ENCODE measurements around the gene MSI2. TPM values are rescaled to one million over a fixed set of nuclear protein-coding genes. Genes with fewer than 3 reads are reported as not detected.

The MSI2 gene
- polyA plus RNA-seq, 1 of the 3 experiments (the other 2 are of a cell fraction): 24.1 TPM

- TF ChIP-seq, protein P1, sequence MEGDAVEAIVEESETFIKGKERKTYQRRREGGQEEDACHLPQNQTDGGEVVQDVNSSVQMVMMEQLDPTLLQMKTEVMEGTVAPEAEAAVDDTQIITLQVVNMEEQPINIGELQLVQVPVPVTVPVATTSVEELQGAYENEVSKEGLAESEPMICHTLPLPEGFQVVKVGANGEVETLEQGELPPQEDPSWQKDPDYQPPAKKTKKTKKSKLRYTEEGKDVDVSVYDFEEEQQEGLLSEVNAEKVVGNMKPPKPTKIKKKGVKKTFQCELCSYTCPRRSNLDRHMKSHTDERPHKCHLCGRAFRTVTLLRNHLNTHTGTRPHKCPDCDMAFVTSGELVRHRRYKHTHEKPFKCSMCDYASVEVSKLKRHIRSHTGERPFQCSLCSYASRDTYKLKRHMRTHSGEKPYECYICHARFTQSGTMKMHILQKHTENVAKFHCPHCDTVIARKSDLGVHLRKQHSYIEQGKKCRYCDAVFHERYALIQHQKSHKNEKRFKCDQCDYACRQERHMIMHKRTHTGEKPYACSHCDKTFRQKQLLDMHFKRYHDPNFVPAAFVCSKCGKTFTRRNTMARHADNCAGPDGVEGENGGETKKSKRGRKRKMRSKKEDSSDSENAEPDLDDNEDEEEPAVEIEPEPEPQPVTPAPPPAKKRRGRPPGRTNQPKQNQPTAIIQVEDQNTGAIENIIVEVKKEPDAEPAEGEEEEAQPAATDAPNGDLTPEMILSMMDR (IDR thresholded peaks at IDR 0.05): peak; percentile 37
- TF ChIP-seq FOSL2 (IDR thresholded peaks at IDR 0.05; ENCODE audit: borderline replicate concordance, low read depth): peak; percentile 49; the same call in 1 of the 2 replicates
- no peak for TF ChIP-seq MEF2A (IDR thresholded peaks at IDR 0.05; ENCODE audit: borderline replicate concordance, low read depth)
- TF ChIP-seq, protein P2, sequence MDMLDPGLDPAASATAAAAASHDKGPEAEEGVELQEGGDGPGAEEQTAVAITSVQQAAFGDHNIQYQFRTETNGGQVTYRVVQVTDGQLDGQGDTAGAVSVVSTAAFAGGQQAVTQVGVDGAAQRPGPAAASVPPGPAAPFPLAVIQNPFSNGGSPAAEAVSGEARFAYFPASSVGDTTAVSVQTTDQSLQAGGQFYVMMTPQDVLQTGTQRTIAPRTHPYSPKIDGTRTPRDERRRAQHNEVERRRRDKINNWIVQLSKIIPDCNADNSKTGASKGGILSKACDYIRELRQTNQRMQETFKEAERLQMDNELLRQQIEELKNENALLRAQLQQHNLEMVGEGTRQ (IDR thresholded peaks at IDR 0.05; ENCODE audit: borderline replicate concordance, low read depth, low read length): peak; percentile 15; the same call in 1 of the 2 replicates
- peak; percentile 59 for TF ChIP-seq POLR2AphosphoS5 (IDR thresholded peaks at IDR 0.05; ENCODE audit: low read depth, low read length)
- peak; percentile 42 for TF ChIP-seq TAF1 (IDR thresholded peaks at IDR 0.05; ENCODE audit: borderline replicate concordance, low read depth, low read length)
- TF ChIP-seq TCF12 (IDR thresholded peaks at IDR 0.05): 0 out of 2 replicates have a peak, but pooled peaks have one; percentile 13
Observed at GRCh38 chr17:57662644-57663308, 406.5 kb downstream of the MSI2 start (continued).

DNA sequence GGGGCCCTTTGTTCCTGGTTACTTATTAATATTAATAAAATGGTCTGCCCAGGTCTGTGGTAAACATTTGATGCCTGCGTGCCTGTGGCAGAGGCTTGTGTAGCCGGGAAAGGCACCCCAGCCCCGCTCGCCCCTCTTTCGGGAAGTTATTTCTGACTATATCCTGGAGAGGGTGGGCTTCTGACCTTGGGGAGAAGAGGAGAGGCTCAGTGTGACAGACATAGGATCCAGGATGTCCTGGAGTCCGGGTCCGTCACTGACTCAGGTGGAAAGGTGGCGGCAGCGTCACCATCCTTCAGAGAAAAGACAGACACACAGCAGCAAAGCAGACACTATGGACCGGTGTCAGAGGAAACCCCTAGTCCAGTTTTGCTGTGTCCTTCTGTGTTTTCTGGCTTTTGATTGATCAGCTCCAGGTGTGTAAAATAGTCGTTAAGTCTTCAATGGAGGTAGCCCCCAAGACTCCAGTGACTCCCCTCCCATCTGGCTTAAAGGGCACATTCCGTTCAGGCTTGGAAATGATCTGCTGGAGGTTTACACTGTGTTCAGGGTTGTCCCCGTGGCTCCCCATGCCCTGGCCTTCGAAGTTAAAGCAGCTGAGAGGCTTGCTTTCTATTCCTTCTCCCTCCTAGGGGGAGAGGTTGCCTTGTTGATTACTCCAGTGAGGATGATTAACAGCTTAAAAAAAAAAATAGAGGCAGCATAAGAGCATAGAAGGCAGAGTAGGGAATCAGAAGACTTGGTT is 407.2 kb downstream of the MSI2 start:
- DNase-seq: peak; percentile 44

More for the DNA sequence above, 407.2 kb downstream of the MSI2 start:
- WGBS (ENCODE audit: low lambda C conversion rate): 63% methylated on average over 14 of the region's 14 CpGs
- ChIA-PET CTCF (interaction anchor here (0.8 to 10.4 kb wide), 11 partner anchors 8 to 535 kb away, joined by 3 to 112 read pairs (median 4); no protein-coding TSS in a partner anchor), POLR2A (interaction anchor here (0.5 to 7.7 kb wide), 10 partner anchors 9 to 856 kb away, joined by 3 to 44 read pairs (median 6); no protein-coding TSS in a partner anchor)
- no peak for TF ChIP-seq NFIC (IDR thresholded peaks at IDR 0.05; ENCODE audit: borderline replicate concordance)
- no peak for TF ChIP-seq FOSL2 (IDR thresholded peaks at IDR 0.05; ENCODE audit: borderline replicate concordance, low read depth)
- TF ChIP-seq FOXM1 (IDR thresholded peaks at IDR 0.05; ENCODE audit: low read depth): no peak
- no peak for TF ChIP-seq USF1 (IDR thresholded peaks at IDR 0.05; ENCODE audit: borderline replicate concordance, low read depth)
- no peak for TF ChIP-seq RFX5 (IDR thresholded peaks at IDR 0.05; ENCODE audit: low read length)
- no peak for TF ChIP-seq POLR2AphosphoS5 (IDR thresholded peaks at IDR 0.05; ENCODE audit: low read depth, low read length)
- TF ChIP-seq ELF1 (IDR thresholded peaks at IDR 0.05): no peak
- no peak for TF ChIP-seq YY1 (IDR thresholded peaks at IDR 0.05; ENCODE audit: low read depth)
- TF ChIP-seq GATA2 (CRISPR knock-in tag; IDR thresholded peaks at IDR 0.05): no peak
- no peak for TF ChIP-seq TCF12 (IDR thresholded peaks at IDR 0.05)
- TF ChIP-seq RXRA (IDR thresholded peaks at IDR 0.05; ENCODE audit: borderline replicate concordance, low read depth): no peak
- no peak for TF ChIP-seq SMC3 (IDR thresholded peaks at IDR 0.05; ENCODE audit: low read depth, low read length)
- TF ChIP-seq, protein P3, sequence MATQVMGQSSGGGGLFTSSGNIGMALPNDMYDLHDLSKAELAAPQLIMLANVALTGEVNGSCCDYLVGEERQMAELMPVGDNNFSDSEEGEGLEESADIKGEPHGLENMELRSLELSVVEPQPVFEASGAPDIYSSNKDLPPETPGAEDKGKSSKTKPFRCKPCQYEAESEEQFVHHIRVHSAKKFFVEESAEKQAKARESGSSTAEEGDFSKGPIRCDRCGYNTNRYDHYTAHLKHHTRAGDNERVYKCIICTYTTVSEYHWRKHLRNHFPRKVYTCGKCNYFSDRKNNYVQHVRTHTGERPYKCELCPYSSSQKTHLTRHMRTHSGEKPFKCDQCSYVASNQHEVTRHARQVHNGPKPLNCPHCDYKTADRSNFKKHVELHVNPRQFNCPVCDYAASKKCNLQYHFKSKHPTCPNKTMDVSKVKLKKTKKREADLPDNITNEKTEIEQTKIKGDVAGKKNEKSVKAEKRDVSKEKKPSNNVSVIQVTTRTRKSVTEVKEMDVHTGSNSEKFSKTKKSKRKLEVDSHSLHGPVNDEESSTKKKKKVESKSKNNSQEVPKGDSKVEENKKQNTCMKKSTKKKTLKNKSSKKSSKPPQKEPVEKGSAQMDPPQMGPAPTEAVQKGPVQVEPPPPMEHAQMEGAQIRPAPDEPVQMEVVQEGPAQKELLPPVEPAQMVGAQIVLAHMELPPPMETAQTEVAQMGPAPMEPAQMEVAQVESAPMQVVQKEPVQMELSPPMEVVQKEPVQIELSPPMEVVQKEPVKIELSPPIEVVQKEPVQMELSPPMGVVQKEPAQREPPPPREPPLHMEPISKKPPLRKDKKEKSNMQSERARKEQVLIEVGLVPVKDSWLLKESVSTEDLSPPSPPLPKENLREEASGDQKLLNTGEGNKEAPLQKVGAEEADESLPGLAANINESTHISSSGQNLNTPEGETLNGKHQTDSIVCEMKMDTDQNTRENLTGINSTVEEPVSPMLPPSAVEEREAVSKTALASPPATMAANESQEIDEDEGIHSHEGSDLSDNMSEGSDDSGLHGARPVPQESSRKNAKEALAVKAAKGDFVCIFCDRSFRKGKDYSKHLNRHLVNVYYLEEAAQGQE (IDR thresholded peaks at IDR 0.05; ENCODE audit: low read depth, low read length): no peak
- TF ChIP-seq JUND (IDR thresholded peaks at IDR 0.05): no peak
- no peak for TF ChIP-seq RAD21 (IDR thresholded peaks at IDR 0.05; ENCODE audit: low read length)
- TF ChIP-seq, protein P2 (IDR thresholded peaks at IDR 0.05; ENCODE audit: borderline replicate concordance, low read depth, low read length): no peak
- H3K27me3 ChIP-seq (ENCODE audit: insufficient read depth): no peaks in the 10 kb centered on the region
- H3K4me1 ChIP-seq (ENCODE audit: control insufficient read depth in 1 of 2, insufficient read depth in 2 of 2, low read depth in 1 of 2, low read length in 1 of 2): peaks cover 28 to 83% of the 10 kb centered on the region in 2 experiments
- H3K4me3 ChIP-seq (ENCODE audit: low read depth in 2 of 2, low read length in 1 of 2): peak overlapping the region; percentile 13 to 23; a peak in 3 of 4 replicates
- H4K20me1 ChIP-seq (ENCODE audit: insufficient read depth): no peaks in the 10 kb centered on the region
- H3K9me3 ChIP-seq: no peaks in the 10 kb centered on the region
- H2AFZ ChIP-seq (ENCODE audit: low read depth): peak overlapping the region; percentile 82
- H3K9me2 ChIP-seq: no peaks in the 10 kb centered on the region
- peaks cover 12% of the 10 kb centered on the region for H3F3A ChIP-seq (replicated peaks; ENCODE audit: insufficient read depth)
- peaks cover 0 to 7% of the 10 kb centered on the region in 2 experiments for H3K36me3 ChIP-seq (replicated peaks in 1 of 2; ENCODE audit: control insufficient read depth in 1 of 2, insufficient read depth in 2 of 2, low read length in 1 of 2)
- peak overlapping the region; percentile 86 for H3K9ac ChIP-seq
- H3K4me2 ChIP-seq: peak overlapping the region; percentile 78
- no peaks in the 10 kb centered on the region for H3K79me2 ChIP-seq (ENCODE audit: insufficient read depth)
- peak overlapping the region; percentile 99 to 100 for H3K27ac ChIP-seq (ENCODE audit: low read depth in 2 of 2, low read length in 1 of 2)
